Measurements from ENCODE around the gene MS4A2.

GRCh38 chr11:60087239-60087638, 1.2 kb upstream of the MS4A2 start:
- no peak for TF ChIP-seq CTCF (IDR thresholded peaks at IDR 0.05; ENCODE audit: borderline replicate concordance, extremely low read depth, low read length, poor library complexity, severe bottlenecking)
- no peak for TF ChIP-seq EZH2 (IDR thresholded peaks at IDR 0.05; ENCODE audit: borderline replicate concordance, low read depth, low read length, severe bottlenecking)
